K562 (cell line): ENCODE data around the gene PPARGC1A.

Experiments
- ATF1 ChIP-seq, 2 experiments: fragments of 450-650 bp in 1 of 2; IDR thresholded peaks; 2 replicates each; pipeline ENCODE4 v1.6.1; 2016; ENCODE audit warnings: missing compliant biosample characterization in 1 of 2, missing genetic modification characterization in 1 of 2
- CREB1 ChIP-seq, 2 experiments: sonication (generic) in 1 of 2; formaldehyde crosslinking in 1 of 2; IDR thresholded peaks; 2 replicates each; pipeline versions ENCODE4 v1.6.1 to v1.8.0; 2012 to 2022; ENCODE audit warnings: inconsistent platforms in 1 of 2, mild to moderate bottlenecking in 1 of 2, missing genetic modification reagents in 1 of 2, moderate library complexity in 1 of 2
- EZH2 ChIP-seq: IDR thresholded peaks from 2 replicates; pipeline ENCODE4 v1.6.1; 2012; ENCODE audit warnings: low read depth, mild to moderate bottlenecking, inconsistent platforms, low read length, borderline replicate concordance
- KDM4B ChIP-seq, 2 experiments: fragments of 450-650 bp in 1 of 2; sonication (generic) in 1 of 2; IDR thresholded peaks; 2 replicates each; pipeline ENCODE4 v1.6.1; 2016 to 2017; ENCODE audit warnings: borderline replicate concordance in 2 of 2, antibody characterized with exemption in 1 of 2, low read depth in 1 of 2, mild to moderate bottlenecking in 1 of 2
- POLR2AphosphoS5 ChIP-seq: IDR thresholded peaks from 2 replicates; pipeline ENCODE4 v1.6.1; 2011; ENCODE audit warnings: mild to moderate bottlenecking, low read depth, low read length, moderate library complexity; ENCODE audit not compliant: control insufficient read depth, insufficient read depth
- TAF1 ChIP-seq: IDR thresholded peaks from 2 replicates; pipeline ENCODE4 v1.6.1; 2011; ENCODE audit warnings: mild to moderate bottlenecking, low read length, moderate library complexity; ENCODE audit not compliant: insufficient read depth, control insufficient read depth, severe bottlenecking; ENCODE audit errors: extremely low read depth
- TCFL5 ChIP-seq: fragments of 250-450 bp; sonication (Bioruptor Pico); conservative IDR thresholded peaks from 2 replicates; pipeline ENCODE4 v1.6.1; 2021; ENCODE audit warnings: mild to moderate bottlenecking, moderate library complexity, matching md5 sums
- ZEB2 ChIP-seq: fragments of 450-650 bp; IDR thresholded peaks from 2 replicates; pipeline ENCODE4 v1.6.1; 2016
- ZFP36 ChIP-seq: fragments of 150-350 bp; IDR thresholded peaks from 2 replicates; pipeline ENCODE4 v1.6.1; 2018; ENCODE audit warnings: low read length, low read depth; ENCODE audit not compliant: partially characterized antibody
- ZNF316 ChIP-seq: fragments of 450-650 bp; IDR thresholded peaks from 2 replicates; pipeline ENCODE4 v1.6.1; 2016
- TF ChIP-seq, protein P1 (sequence below): sonication (generic); formaldehyde crosslinking; IDR thresholded peaks from 2 replicates; pipeline ENCODE4 v1.8.0; 2022; ENCODE audit warnings: mild to moderate bottlenecking, missing genetic modification reagents
- TF ChIP-seq, protein P2 (sequence below): fragments of 250-450 bp; sonication (Bioruptor Pico); IDR thresholded peaks from 2 replicates; pipeline ENCODE4 v1.5.0; 2020; ENCODE audit warnings: mild to moderate bottlenecking

DNA sequence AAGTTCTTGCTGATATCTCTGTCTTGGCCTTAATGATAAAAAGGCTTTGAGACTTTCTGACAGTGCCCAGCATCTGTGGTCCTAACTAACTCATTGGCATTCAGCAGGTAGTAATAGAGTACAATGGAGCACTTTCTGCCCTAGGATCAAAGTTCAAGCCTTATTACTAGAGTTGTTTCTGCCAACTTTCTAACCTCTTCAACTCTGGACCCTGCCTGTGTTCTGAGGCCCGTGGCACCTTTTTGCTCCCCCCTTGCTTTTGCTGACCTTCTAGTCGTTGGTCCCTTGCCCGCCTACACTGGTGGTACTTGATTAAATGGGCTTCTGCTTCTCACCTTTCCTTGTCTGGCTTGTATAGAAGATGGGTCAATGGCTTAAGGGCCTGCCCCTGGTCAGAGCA, 126.3 kb downstream of the PPARGC1A start:
- TF ChIP-seq ATF1 (CRISPR knock-in tag; IDR thresholded peaks at IDR 0.05) (no peak), ATF1 (tag; IDR thresholded peaks at IDR 0.05) (no peak), EZH2 (no peak), ZFP36 (no peak), TAF1 (no peak), ZEB2 (no peak), ZNF316 (no peak), POLR2AphosphoS5 (no peak), CREB1 (IDR thresholded peaks at IDR 0.05) (no peak), CREB1 (CRISPR knock-in tag; IDR thresholded peaks at IDR 0.05) (no peak), TCFL5 (CRISPR knock-in tag) (no peak), KDM4B (IDR thresholded peaks at IDR 0.05; ENCODE audit: borderline replicate concordance in 2 of 2, low read depth in 1 of 2) (no peak)
- TF ChIP-seq, protein P1, sequence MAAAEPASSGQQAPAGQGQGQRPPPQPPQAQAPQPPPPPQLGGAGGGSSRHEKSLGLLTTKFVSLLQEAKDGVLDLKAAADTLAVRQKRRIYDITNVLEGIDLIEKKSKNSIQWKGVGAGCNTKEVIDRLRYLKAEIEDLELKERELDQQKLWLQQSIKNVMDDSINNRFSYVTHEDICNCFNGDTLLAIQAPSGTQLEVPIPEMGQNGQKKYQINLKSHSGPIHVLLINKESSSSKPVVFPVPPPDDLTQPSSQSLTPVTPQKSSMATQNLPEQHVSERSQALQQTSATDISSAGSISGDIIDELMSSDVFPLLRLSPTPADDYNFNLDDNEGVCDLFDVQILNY: no peak
- TF ChIP-seq, protein P2, sequence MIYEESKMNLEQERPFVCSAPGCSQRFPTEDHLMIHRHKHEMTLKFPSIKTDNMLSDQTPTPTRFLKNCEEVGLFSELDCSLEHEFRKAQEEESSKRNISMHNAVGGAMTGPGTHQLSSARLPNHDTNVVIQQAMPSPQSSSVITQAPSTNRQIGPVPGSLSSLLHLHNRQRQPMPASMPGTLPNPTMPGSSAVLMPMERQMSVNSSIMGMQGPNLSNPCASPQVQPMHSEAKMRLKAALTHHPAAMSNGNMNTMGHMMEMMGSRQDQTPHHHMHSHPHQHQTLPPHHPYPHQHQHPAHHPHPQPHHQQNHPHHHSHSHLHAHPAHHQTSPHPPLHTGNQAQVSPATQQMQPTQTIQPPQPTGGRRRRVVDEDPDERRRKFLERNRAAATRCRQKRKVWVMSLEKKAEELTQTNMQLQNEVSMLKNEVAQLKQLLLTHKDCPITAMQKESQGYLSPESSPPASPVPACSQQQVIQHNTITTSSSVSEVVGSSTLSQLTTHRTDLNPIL (CRISPR knock-in tag): no peak
